Smooth muscle cell (in vitro differentiated cells): Measurements from ENCODE around the gene ATOH1. TPM values are rescaled to one million over a fixed set of nuclear protein-coding genes. Genes with fewer than 3 reads are reported as not detected.
A peak's percentile ranks its signal among the peaks of the same experiment; 100 is the strongest.

ENCODE experiments used
- DNase-seq: peaks from one replicate; lab custom pipeline; 2025; ENCODE audit not compliant: unreplicated experiment; lab: John Stamatoyannopoulos, UW
- H2AFZ ChIP-seq: fragments of 200-600 bp; sonication (generic); 2 replicates; pipeline ENCODE4 v1.6.0; 2016; ENCODE audit warnings: antibody characterized with exemption, low read depth, mild to moderate bottlenecking
- H3F3A ChIP-seq: fragments of 200-600 bp; sonication (generic); 2 replicates; pipeline ENCODE4 v1.6.0; 2017; ENCODE audit warnings: antibody characterized with exemption, low read depth
- H3K27ac ChIP-seq: fragments of 200-600 bp; sonication (generic); 2 replicates; pipeline ENCODE4 v1.5.1; 2016; ENCODE audit warnings: low read depth, mild to moderate bottlenecking
- H3K27me3 ChIP-seq: fragments of 200-600 bp; sonication (generic); 2 replicates; pipeline ENCODE4 v1.6.1; 2016; ENCODE audit warnings: low read depth, mild to moderate bottlenecking
- H3K36me3 ChIP-seq: fragments of 200-600 bp; sonication (generic); 2 replicates; pipeline ENCODE4 v1.5.1; 2016; ENCODE audit warnings: low read depth
- H3K4me1 ChIP-seq: fragments of 200-600 bp; sonication (generic); 2 replicates; pipeline ENCODE4 v1.5.1; 2016; ENCODE audit warnings: low read depth
- H3K4me2 ChIP-seq: fragments of 200-600 bp; sonication (generic); 2 replicates; pipeline ENCODE4 v1.6.0; 2016; ENCODE audit warnings: mild to moderate bottlenecking
- H3K4me3 ChIP-seq: fragments of 200-600 bp; sonication (generic); 2 replicates; pipeline ENCODE4 v1.5.1; 2016; ENCODE audit warnings: mild to moderate bottlenecking
- H3K79me2 ChIP-seq: fragments of 200-600 bp; sonication (generic); 2 replicates; pipeline ENCODE4 v1.6.0; 2016; ENCODE audit warnings: low read depth, mild to moderate bottlenecking
- H3K9ac ChIP-seq: fragments of 200-600 bp; sonication (generic); 2 replicates; pipeline ENCODE4 v1.6.0; 2016; ENCODE audit warnings: low read depth
- H3K9me3 ChIP-seq: fragments of 200-600 bp; sonication (generic); replicated peaks from 2 replicates; pipeline ENCODE4 v1.5.1; 2016; ENCODE audit warnings: low read depth
- H4K20me1 ChIP-seq: fragments of 200-600 bp; sonication (generic); 2 replicates; pipeline ENCODE4 v1.6.0; 2016; ENCODE audit warnings: low read depth
- CTCF ChIP-seq: fragments of 200-600 bp; sonication (generic); IDR thresholded peaks from 2 replicates; pipeline ENCODE4 v1.5.1; 2017; ENCODE audit warnings: borderline replicate concordance, mild to moderate bottlenecking, antibody characterized with exemption; ENCODE audit not compliant: insufficient read depth, poor library complexity, severe bottlenecking
- WGBS: methylation state at CpG from one replicate; pipeline ENCODE4 v1.1.7; 2016; ENCODE audit warnings: low lambda C conversion rate; 5-methylcytosine and 5-hydroxymethylcytosine counted together
- polyA plus RNA-seq: library from polyadenylated mRNA; unstranded; fragments of >200 nt; fragmentation: Nextera tagmentation; extraction: Ambion mirVana; gene quantifications from 2 replicates; pipeline ENCODE4 v1.2.1, GENCODE V29; 2016
- total RNA-seq: library from RNA; depleted of rRNA; stranded (reverse); fragments of >200 nt; gene quantifications from 2 replicates; pipeline ENCODE4 v1.2.3, GENCODE V29; 2014

ATOH1 gene
- total and polyA plus RNA-seq, 2 experiments from 2014 or later, result not detected

GRCh38 chr4:93827272-93827947, 1.1 kb upstream of the ATOH1 start:
- Histone ChIP-seq H3K27ac (no peak overlapping the region), H3K27me3 (peaks cover 95% of the 10 kb centered on the region), H3K9me3 (no peaks in the 10 kb centered on the region), H4K20me1 (no peaks in the 10 kb centered on the region), H3K36me3 (no peaks in the 10 kb centered on the region), H2AFZ (no peak overlapping the region), H3F3A (no peaks in the 10 kb centered on the region), H3K4me3 (no peak overlapping the region), H3K4me2 (peak overlapping the region; percentile 76), H3K9ac (no peak overlapping the region), H3K4me1 (peaks cover 18% of the 10 kb centered on the region), H3K79me2 (no peaks in the 10 kb centered on the region)
- WGBS, result 1% methylated on average over 25 of the region's 26 CpGs
- no peak for TF ChIP-seq CTCF
- no peak for DNase-seq

GRCh38 chr4:93828995-93829819, 654 bp downstream of the ATOH1 start:
- Histone ChIP-seq H3K9me3 (no peaks in the 10 kb centered on the region), H4K20me1 (no peaks in the 10 kb centered on the region), H3K79me2 (no peaks in the 10 kb centered on the region), H3K4me3 (peak overlapping the region; percentile 52), H3K9ac (no peak overlapping the region), H3F3A (no peaks in the 10 kb centered on the region), H3K4me2 (peak overlapping the region; percentile 76), H3K36me3 (no peaks in the 10 kb centered on the region), H3K27ac (no peak overlapping the region), H3K4me1 (peaks cover 23% of the 10 kb centered on the region), H3K27me3 (peaks cover 100% of the 10 kb centered on the region), H2AFZ (no peak overlapping the region)
- no peak for TF ChIP-seq CTCF
- 1% methylated on average over 63 of the region's 70 CpGs for WGBS
- no peak for DNase-seq

GRCh38 chr4:93829820-93830687, 1.5 kb downstream of the ATOH1 start:
- 6% methylated on average over 40 of the region's 40 CpGs for WGBS
- no peak for DNase-seq
- no peaks in the 10 kb centered on the region for H3K36me3 ChIP-seq
- H2AFZ ChIP-seq, result no peak overlapping the region
- TF ChIP-seq CTCF, result no peak
- H3F3A ChIP-seq, result no peaks in the 10 kb centered on the region
- peak overlapping the region; percentile 76 for H3K4me2 ChIP-seq
- H3K4me3 ChIP-seq, result peak overlapping the region; percentile 52
- peaks cover 23% of the 10 kb centered on the region for H3K4me1 ChIP-seq
- no peaks in the 10 kb centered on the region for H4K20me1 ChIP-seq
- H3K9me3 ChIP-seq, result no peaks in the 10 kb centered on the region
- H3K27ac ChIP-seq, result no peak overlapping the region
- no peak overlapping the region for H3K9ac ChIP-seq
- H3K79me2 ChIP-seq, result no peaks in the 10 kb centered on the region
- peaks cover 100% of the 10 kb centered on the region for H3K27me3 ChIP-seq
